HG02852 (cell line): ENCODE measurements around the gene TTC6.

Experiments
- ATAC-seq: cut with Tn5 transposase; IDR thresholded peaks from one replicate; pipeline ENCODE4 v1.9.1; 2021; ENCODE audit warnings: mild to moderate bottlenecking, moderate library complexity; ENCODE audit not compliant: unreplicated experiment

Gene TTC6

DNA sequence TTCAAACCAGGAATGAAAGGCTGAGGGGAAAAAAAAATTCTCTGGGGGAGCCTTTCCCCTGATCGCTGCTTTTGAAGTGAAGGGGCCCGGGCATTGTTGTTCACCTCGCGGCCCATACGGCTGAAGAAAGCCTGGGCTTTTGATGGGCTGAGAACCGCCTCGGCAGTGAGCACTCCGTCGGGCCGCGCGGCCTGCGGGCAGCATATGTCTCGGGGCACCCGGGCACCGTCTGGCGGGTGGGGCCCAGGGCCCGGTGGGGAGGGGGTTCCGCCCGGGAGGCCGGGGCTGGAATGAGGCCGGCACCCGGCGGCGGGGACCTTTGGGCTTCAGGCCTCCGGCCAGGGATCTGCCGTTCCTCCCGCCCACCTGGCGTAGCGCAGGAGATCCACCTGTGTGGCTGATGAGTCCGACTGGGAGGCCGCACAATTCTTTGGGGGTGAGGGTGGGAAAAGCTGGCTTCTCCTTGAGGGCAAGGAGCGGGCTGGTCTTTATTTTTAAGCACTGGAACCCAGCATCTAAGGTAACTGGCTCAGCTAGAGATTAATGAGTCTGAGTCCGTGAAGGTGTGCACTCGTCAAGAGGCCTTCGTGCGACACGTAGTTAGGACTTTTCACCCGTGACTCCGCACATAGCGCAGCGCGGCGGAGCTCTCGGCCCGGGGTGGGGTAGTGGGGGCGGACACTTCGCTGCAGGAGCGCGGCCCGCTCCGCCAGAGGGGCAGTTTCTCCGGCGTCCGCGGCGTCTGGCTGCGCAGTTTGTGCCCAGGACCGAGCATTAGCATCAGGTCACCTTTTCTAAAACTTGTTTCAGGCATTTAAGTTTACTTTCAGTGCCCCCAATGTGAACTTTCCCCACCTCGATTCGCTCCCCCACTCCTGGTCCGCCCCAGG is 11.0 kb upstream of the TTC6 start:
- no peak for ATAC-seq

DNA sequence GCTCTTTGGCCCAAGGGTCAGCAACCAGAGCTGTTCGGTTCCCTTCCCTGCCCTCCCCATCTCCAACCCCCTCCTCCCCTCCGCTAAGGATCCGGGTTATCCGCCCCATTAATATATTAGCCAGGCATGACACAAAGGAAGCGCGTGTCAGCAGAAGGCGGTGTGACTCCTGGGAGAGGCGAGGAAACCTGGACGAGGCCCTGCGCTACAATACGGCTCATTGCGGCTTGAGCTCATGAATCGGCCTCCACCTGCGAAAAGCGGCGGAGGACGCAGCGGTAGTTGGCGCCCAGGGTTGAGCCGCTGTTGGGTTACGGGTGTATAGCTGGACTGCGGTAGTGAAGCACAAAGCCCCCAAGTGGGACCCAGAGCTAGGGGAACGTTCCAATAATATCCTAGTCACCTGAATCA is 10.3 kb upstream of the TTC6 start:
- ATAC-seq, result no peak

DNA sequence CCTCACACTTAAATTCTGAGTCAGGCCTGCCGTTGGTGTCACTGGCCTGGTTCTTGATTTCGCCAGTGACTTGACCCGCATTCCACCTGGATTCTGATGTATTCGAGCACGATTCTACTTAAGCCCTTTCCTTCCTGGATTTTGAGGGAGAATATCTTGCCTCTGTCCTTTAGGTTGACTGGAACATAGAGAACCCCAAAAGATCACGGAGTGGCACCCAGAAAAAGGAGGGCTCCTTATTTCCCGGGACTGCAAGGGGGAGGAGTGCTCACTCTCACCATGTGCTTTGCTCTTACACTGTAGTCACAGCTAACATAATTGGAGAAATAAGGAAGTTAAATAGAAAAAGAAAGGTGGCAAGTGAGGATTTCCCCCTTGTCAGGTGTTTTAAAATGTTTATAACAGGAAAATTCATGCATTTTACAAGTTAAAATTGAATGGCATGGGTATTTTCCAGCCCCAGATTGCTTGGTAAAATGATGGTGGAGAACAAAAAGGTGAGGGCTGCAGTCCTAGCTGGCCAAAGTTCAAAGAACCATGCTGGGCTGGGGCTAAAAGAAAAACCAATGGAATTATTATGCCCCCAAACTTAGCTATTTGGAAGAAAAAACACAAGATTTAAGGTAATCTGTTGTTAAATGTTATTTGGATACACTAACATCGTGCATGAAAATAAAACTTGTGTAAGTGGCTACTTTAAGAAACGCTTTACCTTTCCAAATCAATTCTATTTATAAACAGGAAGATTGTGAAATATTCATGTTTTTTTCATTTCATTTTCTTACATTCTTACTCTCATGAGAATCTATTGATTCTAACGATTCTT is 9.2 kb upstream of the TTC6 start:
- ATAC-seq, result no peak

DNA sequence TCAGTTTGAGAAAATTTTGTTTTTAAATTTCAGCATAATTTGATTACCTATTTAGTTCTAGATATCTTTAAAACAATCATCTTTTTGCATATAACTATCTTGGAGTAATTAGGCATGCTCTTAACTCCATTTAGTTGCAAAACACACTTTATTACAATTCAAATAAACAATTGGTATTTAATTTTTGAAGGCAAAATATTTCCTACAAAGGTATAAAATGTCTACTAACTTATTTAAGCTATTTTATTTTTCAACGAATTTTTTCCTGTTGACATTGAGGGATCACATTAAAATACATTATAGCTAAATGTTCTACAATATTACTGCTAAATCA is 8.7 kb upstream of the TTC6 start:
- ATAC-seq, result no peak

DNA sequence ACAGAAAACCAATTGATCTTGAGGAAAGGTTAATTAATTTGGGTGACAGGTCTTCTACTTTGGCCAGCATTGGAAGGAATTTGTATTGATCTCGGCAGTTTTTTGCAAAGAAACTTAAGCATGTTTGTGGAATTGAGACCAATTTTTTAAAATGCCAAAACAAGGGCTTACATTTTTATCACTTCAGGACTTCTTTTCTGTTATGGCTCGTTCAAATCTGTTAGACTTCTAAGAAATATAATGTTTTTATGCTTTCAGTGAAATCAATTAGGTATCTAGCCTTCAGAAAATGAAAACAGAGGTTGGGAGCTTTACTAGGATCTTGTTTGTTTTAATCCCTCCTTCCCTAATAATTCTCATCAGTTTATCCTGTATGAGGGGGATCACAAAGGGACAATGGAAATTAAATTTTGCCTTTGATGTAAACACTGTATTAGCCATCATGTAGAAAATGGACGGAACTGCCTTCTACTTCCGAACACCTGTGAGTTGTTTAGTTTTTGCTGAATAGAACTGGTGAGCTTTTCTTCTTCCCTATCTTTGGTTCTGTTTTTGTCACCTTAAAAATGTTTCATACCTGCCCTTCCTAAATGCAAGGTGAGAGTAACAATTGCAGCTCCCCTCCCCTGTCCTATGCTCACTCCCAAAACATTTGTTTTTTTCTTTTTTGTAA is 8.2 kb upstream of the TTC6 start:
- no peak for ATAC-seq

DNA sequence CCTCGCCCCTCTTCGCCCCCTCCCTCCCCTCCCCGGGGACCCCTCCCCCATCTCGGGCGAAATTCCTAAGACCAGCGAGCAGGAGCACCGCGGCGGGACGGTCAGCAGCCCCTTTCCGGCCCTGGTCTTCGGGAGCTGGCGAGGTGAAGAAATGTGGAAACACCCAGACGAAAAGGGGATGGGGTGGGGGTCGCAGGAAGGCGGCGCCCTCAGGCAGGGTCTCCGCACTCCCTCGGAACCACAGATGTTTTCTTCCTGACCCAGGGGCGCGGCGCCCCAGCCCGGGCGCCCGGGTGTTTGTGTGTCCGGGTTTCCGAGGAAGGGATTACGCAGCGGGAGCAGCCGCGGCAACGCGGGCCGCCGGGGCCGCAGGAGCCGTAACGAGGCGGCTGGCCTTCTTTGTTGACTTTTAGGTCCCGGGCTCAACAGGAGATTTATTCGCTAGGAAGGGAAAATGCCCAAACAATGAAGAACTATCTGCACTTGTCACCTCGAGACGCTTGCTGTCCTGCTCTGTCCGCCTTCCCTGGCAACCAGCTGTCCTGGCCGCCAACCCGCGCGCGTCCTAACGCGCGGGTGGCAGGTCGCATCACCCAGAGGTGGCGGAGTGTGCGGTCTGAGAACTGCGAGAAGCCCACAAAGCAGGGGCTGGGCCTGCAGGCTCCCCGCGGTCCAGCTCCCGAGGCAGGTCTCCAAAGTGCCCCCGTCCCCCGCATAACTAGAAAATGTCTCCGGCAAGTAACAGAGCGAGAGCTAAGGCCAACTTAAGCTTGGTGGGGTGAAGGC is 7.4 kb upstream of the TTC6 start:
- ATAC-seq, result no peak

DNA sequence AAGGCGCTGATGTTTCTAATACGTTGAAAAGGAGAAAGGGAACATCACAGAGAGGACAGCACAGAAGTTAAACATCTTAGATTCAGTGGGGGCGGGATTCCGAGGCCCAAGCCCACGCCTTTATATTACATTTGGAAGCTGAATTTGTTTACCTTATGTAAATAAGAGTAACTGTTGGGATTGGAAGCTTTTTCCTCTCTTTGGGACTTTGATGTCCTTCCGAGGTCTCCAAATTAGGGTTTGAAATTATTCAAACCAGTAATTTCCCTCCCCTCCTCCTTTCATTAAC is 6.8 kb upstream of the TTC6 start:
- no peak for ATAC-seq

DNA sequence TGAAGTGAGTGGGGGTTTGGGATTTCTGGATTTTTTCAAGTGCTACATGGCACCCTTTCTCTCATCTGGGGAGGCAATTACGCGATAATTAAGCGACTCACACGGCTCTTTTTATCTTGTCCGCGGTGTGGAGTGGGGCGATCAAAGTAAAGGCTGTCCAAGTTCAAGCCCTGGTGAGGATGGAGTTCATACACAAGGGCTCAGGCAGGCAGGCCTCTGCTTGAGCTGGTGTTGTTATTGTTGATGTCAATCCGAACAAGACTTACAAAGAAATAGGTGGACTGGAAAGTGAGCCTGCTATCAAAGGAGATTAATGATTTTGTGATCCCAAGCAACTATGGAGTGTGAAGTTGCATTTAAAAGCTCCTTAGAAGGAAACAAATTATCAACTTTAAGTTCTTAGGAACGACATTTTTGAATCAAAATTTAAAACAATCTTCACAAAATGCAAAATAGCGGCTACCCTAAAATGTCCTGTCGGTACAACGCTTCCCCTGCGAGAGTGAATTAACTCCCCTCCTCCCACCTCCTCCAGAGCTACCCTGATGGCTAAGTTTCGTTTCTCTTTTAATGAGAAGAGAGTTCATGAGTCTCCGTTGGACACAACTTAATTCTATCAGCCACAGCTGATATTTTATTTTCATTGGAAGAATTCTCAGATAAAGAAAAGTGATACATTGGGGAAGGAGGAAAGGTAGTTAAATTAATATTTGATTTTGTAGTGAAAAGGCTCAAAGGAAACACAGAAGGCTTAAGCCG is 6.3 kb upstream of the TTC6 start:
- no peak for ATAC-seq

DNA sequence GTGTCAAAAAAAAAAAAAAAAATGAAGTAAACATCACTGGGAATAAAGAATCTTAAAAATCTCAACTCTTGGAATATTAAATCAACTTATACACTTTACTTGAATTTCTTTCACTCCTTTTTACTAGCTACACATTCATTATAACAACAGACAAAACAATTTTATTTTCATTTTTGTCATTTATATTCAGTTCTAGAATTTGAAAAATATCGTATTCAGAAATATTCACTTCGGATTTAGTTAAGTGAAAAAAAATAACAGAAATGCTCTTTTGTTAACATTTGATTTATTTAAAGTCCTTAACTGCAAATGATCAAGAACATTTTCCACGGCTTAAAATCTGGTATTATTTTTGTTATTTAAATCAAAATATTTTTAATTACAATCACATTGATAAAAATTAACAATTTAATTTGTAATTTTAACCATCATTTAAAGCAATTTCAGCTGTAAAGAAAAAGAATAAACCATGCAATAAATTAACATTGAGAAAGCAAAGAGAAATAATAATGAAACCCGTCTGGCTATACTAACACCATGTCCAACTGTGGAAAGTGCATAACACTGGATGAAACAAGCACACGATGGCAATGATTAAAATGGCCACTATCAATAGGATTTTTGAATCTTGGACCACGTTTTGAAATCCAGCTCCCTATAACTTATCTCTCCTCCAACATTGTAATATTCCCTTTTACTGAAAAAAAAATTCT is 5.6 kb upstream of the TTC6 start:
- no peak for ATAC-seq

DNA sequence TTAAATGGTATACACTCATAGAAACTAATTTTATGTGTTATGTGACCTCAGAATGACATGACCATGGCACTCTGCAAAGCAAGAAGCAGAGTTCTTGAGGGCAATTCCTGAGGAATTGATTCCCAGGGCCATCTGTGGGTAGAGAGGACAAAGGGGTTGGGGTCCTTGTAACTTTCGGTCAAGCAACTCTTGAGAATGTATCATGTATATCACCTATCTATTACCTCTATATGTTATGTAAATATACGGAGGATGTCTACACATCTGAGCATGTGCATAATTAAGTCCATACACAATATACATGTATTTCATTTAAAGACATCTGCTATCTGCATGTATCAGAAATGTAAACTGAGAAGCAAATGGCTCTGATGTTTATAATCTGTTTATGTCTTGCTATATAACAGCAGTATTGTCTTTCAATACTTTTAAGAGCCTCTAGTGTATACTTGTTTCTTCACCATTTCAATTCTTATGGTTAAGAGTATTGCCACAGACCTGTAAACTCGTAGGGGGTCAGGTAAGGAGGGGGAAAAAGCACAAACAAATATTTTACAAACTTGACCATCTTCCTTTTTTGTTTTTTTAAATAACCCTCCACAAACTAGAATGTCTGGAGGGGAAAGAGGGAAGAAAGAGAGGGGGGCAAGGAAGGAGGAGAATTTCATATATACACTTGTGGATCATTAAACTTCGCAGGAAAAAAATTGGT is 4.8 kb upstream of the TTC6 start:
- ATAC-seq, result no peak

DNA sequence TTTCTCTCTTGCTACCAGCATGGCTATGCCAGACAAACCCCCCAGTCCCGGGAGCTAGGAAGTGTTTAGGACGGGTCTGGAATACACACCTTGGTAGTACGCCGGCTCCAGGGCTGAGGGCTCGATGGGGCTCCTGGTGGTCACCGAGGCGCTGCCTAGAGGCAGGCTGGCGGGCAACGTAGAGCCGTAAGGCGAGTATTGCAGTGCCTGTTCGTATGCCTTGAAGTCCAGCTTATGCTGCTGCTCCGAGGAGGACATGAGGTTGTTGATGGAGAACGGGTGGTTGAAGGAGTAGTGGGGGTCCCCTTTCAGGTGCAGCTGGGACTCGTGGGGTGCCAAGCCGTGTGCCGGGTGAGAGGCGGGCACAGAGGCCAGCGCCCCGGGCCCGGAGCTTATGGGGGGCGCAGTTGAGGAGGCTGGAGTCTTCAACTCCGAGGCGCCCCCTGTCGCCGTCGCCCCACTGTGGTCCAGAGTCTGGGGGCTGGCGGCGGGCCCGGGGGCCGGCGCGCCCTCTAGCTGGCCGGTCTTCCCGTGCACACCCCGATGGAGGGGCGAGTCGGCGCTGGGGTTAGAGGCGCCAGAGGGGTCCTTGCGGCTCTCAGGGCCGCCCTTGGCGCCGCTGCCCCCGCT is 4.0 kb upstream of the TTC6 start:
- ATAC-seq, result no peak

DNA sequence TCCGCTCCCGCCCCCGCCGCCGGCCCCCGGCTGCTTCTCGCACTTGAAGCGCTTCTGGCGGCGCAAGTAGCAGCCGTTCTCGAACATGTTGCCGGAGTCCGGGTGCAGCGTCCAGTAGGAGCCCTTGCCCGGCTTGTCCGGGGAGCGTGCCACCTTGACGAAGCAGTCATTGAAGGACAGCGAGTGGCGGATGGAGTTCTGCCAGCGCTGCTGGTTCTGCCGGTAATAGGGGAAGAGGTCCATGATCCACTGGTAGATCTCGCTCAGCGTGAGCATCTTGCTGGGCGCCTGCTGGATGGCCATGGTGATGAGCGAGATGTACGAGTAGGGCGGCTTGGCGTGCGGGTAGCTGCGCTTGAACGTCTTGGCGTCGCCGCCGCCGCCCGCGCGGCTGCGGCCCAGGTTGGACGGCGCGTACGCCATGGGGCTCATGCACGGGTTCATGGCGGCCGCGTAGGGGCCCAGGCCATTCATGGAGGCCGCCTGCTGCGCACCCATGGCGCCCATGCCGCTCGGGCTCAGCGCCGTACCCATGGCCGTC is 3.4 kb upstream of the TTC6 start:
- ATAC-seq, result no peak

DNA sequence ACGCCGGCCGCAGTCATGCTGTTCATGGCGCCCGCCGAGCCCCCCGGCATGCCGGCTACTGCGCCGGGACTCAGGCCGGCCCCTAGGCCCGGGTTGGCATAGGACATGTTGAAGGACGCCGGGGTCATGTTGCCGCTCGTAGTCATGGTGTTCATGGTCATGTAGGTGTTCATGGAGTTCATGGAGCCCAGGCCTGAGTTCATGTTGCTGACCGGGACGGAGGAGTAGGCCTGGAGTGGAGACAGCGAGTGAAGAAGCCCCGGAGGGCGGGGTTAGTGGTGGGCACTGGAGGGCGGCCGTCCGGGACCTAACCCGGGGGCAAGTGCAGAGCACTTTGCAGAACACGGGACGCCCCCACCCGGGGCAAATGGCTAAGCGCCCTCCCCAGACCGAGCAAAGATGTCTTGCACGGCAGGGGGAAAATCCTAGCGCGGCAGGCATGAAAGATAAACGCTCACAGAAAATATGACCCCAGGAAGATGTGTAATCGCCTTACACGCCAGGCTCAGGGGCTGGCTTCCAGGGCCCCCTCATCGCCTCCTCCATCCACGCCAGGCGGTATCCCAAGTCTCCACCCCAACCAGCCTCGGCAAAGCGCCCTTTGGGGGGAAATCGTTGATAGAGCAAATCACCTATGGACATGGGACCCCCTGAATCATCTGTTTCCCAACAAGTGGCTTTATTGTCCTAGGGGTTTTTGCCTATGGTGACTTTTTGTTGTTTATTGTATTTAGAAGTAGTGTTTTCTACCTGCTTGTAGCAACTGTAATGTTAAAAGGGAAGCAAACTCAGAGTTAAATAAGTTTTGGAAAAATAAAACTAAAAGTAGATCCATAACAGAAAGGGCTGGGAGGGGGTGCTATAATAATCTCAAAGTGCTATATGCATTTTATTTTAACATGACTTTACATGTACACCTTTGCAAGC is 2.7 kb upstream of the TTC6 start:
- no peak for ATAC-seq

DNA sequence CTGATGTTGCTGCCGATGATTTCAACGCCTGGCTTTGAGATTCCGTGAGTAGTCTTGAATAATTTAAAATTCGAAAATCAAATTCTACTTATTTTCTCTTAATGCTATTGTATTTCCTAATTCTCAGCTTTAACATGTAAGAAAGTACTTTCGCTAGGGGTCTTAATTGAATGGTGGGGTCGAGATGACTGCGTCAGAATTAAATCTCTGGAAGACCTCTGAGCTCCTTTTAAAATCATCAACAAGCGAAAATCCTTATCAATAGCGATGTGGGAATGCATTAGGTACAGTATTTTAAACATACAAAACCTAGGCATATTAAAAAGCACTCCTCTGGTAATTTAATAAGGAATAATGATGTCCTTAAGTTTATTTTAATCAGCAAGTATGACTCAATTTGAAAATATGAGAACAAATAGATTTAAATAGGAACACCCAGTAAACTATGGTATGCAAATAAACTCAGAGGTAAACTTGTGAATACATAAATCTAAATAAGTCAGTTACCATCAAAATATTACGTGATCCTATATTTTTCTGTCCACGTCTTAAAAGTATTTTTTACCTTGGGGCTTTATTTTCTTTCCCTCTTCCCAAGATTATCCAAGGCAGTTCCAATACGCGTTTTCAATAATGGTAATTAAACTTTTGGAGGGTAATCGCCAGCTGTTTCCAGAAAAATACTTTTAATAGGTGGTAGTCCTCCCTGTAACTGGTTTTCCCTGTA is 1.8 kb upstream of the TTC6 start:
- no peak for ATAC-seq

DNA sequence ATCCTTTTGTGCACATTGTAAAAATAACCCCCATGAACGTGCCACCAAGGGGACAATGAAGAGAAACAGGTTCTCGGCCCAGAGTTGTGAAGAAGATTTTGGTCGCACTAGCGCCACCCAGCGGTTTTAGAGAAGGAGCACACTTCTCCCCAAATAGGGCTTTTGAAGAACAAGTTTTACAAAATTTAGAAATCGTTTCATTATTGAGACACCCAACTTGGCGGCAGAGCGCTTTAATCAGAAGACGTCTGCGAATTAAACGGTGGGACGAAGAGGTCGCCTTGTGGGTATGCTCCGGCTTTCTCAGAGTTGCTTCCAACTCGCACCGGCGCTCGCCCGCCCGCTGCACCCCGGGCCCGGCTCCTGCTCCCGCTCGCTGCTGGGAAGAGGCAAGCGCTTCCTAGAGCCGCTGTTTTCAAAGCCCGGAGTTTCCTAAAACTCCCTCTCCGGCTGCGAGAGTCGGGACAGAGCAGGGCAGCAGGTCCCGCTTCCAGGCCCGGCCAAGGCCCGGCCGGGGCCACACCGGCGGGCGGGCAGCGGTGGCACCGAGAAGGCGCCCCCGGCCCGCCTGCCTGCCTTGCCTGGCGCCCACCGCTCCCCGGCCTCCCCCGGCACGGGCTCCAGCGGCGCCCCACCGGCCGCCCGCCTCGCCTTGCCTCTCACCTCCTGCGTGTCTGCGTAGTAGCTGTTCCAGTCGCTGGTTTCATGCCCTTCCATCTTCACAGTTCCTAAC is 1.0 kb upstream of the TTC6 start:
- ATAC-seq, result no peak
